GM19328 (cell line): ENCODE results near the gene CAVIN1.
"Not testable (repeated sequence)": the region's sequence is repeated elsewhere in the genome, so short reads cannot be mapped to it uniquely, and the experiment has no call there.

ENCODE experiments used
- ATAC-seq: cut with Tn5 transposase; IDR thresholded peaks from one replicate; pipeline ENCODE4 v1.9.1; 2021; ENCODE audit warnings: mild to moderate bottlenecking, moderate library complexity; ENCODE audit not compliant: unreplicated experiment

CAVIN1 gene

DNA sequence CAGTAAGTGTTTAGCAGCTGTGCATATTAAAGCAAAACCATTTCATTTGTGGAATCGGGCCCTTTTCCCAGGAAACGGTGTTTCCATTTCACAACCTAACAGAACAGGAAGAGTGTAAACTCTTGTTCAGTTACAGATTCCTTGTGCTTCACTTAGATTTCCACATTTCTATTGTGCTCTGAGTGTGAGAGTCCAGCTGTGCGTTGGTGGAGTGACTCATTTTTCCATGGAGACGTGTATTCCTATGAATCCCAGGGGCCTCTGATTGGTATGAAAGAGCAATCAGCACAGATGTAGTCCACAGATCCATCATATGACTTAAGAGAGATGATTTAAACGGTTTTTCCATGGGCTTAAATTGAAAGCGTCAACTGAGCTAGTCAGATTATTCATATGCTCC is 13.3 kb upstream of the CAVIN1 start:
- no peak for ATAC-seq

DNA sequence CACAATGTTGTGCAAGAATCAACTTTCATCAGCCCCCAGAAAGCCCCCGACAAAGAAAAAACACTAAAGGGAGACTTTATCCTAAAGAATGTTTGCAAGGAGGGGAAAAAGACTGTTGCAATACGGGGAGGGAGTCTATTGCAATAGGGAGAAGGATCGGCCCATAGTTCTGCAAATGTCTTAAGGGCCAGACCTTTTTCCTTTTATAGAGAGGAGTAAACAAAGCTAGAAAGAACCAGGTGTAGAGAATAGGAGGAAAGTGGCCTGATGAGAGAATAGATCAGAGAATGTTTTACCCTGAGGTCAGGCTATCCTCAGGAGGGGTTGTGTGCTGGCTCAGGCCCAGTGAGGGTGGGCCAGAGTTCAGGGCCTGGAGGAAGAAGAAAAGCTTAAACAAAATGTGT is 8.7 kb upstream of the CAVIN1 start:
- ATAC-seq: no peak

DNA sequence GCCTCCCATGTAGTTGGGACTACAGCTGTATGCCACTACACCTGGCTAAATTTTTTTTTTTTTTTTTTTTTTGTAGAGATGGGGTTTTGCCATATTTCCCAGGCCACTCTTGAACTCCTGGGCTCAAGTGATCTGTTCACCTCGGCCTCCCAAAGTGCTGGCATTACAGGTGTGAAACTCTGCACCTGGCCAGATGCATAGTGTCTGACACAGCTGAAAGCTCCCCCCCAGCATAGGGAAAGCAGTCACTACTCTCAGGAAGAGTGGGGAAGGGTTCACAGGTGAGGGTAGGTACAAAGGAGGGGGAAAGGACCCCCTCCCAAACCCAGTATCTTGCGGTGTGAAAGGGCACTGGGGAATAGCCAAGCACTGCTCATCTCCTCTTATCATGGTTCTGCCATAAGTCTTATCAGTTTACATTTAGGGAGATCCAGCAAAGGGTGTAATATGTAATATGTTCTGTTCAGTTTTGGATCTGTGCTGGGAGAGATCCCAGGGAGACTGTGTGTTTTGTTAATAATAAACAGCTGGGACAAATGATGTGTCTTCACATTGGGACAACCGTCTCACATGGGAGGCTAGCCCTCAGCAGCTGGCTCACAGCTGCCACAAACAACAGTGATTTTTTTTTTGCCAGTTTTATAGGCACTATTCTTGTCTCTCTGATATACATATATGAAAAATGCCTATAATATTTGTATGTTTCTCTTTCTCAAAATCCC is 6.8 kb upstream of the CAVIN1 start:
- ATAC-seq: no peak

DNA sequence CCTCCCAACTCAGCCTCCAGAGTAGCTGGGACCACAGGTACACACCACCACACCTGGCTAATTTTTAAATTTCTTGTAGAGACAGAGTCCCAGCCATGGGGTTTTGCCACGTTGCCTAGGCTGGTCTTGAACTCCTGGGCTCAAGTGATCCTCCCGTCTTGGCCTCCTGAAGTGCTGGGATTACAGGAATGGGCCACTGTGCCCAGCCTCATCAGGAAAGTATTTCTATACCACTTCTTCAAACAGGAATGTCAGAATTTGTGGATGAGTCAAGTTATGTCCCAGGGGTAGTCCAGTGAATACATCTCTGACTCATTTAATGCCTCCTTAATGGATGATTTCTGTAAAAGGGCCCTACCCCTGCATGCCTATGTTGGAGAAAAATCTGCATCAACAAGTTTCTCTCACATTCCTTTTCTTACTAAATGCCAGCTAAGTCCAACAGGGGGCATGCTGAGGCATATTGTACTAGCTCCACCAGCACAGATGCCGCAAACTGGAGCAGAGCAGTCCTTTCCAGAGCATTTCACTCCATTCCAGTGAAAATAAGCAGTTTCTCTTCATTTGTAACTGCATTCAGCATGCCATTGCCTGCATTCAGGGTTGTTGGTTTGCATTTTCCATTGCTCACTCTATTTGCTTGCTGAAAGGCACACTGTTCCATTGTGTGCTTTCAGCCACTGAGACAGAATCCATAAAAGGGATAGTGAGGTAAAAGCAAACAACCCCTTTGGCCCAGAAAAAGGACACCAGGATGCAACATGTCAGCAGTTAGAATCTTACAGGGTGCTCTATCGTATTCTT is 5.3 kb upstream of the CAVIN1 start:
- no peak for ATAC-seq

DNA sequence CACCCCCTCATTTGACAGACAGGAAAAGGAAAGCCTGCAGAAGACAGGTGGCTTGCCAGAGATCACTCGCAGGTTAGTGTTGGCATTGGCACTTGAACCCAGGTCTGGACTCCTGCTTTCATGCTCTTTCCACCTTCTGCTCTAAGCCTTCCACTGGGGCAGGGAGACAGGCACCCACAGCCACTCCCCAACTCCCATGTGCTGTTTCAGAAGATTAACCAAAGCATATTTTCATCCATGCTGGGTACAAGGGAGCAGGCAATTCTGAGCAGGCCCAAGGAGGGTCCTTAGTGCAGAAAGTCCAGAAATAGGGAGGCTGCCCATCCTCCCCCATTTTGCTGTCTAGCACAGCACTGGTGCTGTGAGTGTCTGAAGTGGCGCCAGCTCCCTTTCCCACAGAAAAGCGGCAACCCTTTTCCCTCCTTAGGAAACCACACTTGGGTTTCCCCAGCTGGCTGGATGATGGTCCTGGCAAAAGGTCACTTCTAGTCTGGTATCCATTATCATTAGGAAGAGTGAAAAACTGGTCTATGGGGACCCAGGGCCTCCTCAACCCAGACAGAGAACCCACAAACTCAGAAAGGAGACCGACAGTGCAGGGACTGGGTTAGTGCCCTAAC is 2.0 kb upstream of the CAVIN1 start:
- ATAC-seq: no peak

DNA sequence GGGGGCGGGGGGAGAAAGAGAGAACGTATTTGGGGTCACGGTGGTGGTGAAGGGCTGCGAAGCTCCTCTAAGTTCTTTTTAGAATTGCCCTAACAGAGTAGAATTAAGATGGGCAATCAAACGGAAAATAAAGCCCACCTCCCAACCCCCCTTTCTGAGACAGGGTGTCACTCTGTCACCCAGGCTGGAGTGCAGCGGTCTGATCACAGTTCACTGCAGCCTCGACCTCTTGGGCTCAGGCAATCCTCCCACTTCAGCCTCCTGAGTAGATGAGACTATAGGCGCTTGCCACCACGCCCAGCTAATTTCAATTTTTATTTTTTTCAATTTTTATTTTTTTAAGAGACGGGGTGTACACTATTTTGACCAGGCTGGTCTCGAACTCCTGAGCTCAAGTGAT is 710 bp upstream of the CAVIN1 start:
- no peak for ATAC-seq

DNA sequence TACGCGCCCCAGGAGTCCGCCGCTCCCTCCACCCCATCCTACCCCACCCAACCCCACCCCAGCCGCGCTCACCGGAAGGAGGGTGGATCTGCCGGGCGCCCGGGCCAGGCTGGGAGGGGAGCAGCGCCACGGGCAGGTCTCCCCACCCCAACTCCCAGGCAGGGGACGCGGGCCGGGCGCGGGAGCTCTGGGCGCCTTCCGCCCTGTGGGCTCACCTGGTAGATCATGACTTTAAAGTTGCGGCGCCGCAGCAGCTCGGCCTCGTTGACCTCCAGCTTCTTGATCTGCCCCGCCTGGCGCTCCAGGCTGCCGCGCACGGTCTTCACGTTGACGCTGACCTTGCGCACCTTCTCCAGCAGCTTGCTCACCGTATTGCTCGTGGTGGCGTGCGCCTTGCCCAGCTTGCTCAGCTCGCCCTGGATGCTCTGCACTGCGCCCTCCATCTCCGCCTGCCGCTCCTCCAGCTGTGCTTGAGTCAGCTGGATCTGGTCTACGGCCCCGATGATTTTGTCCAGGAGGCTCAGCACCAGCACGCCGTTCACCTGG is 571 bp downstream of the CAVIN1 start:
- no peak for ATAC-seq

DNA sequence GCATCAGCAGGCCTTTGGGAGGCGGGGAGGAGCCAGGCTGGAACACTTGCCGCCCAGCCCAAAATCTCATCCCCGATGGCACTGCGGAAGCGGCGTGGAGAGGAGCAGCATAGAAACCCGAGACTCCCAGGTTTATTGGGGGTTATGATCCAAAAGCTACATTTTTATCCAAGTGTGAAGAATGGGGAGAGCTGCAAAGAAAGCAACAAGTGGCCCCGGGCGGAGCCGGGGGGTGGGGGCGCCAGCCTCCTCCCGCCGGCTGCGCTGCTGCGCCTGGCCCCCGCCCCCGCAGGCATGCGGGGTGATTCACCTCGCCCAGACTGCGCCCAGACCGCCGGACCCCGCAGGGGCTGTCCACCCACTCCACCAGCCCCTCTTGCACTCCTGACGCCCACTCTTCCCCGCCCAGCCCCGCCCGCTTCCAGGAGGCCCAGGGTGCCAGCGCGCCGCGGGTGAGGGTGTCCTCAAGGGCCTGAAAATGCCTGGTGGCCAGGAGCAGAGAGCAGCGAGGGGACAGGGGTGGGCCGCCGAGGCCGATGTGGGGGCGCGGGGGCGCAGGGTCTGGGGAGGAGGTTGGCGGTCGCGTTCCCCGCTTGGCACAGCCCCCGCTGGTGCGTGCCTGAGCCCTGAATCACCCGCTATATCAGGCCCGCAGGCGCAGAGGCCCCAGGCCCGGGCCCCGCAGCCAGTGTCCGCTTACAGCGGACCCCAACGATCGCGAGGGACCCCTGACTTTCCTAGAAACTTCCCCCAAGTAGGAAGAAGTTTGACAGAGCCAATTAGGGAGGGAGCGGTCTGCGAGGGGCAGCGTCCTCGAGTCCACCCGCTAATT is 1.3 kb downstream of the CAVIN1 start:
- ATAC-seq: no peak

DNA sequence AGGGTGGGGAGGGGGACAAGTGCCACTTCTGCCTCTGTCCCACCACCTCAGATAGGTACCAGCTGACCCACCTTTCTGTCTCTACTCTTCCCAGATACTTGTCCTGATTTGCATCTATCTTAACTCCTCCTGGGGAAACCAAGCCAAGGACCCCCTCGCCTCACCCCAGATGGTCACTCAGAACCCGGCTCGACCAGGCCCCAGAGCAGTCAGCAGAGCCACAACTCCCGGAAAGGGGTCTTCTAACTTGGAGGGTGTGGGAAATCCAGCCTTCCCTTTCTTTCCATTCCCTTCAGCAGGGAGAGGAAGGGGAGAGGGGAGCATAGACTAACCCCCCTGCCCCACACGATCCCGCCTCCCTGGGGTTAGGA is 1.9 kb downstream of the CAVIN1 start:
- ATAC-seq: no peak

DNA sequence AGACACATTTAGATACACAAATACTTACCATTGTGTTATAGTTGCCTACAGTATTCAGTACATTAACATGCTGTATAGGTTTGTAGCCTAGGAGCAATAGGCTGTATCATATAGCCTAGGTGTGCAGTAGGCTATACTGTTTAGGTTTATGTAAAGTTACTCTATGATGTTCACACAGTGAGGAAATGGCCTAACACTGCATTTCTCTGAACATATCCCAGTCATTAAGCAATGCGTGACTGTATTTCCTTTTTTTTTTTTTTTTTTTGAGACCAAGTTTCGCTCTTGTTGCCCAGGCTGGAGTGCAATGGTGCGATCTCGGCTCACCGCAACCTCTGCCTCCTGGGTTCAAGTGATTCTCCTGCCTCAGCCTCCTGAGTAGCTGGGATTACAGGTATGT is 5.1 kb downstream of the CAVIN1 start:
- ATAC-seq: not testable (repeated sequence)

DNA sequence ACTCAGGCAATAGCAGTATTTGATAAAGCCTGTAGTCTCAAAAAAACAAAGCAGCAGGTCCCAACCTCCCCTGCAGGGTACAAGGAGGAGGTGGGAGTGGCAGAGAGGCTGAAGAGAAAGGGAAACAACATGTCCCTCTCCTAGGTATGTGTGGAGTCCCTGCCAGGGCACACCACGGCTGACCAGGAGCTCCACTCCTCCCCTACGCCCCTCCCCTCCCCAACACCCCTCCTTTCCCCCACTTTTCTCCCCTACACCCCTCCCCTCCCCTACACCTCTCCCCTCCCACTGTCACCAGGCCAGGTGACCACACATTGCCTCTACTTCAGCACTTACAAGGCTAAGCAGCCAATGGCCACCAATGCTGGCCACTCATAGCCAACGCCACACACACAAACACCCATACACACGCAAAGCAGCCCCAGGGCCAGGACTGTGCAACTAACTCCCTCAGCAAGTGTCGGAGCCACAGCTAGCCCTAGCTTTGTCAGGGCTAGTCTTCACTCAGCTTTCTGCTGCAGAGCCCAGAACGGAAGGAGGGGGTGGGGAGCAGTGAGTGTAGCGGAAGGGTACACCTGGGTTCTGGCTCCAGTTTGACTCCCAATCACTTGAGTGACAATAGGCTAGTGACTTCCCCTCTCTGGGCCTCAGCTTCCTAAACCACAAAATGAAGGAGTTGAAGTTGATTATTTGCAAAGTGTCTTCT is 8.2 kb downstream of the CAVIN1 start:
- no peak for ATAC-seq

DNA sequence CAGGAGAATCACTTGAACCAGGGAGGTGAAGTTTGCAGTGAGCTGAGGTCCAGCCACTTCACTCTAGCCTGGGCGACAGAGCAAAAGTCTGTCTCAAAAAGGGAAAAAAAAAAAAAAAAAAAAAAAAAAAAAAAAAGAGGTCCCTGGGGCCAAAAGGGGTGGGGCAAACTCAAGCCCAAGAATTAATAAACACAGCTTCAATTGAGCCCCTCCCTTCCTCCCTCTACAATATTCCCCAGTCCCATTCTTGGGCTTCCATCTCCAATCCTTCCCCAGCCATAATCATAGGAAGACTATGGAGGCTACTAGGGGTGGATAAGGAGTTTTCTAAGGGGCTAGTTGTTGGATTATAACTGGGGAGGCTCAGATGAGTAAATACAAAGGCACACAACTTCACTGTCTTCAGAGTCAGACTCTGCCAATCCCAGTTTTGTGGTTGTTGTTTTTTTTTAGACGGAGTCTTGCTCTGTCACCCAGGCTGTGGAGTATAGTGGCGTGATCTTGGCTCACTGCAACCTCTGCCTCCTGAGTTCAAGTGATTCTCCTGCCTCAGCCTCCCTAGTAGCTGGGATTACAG is 9.5 kb downstream of the CAVIN1 start:
- no peak for ATAC-seq

DNA sequence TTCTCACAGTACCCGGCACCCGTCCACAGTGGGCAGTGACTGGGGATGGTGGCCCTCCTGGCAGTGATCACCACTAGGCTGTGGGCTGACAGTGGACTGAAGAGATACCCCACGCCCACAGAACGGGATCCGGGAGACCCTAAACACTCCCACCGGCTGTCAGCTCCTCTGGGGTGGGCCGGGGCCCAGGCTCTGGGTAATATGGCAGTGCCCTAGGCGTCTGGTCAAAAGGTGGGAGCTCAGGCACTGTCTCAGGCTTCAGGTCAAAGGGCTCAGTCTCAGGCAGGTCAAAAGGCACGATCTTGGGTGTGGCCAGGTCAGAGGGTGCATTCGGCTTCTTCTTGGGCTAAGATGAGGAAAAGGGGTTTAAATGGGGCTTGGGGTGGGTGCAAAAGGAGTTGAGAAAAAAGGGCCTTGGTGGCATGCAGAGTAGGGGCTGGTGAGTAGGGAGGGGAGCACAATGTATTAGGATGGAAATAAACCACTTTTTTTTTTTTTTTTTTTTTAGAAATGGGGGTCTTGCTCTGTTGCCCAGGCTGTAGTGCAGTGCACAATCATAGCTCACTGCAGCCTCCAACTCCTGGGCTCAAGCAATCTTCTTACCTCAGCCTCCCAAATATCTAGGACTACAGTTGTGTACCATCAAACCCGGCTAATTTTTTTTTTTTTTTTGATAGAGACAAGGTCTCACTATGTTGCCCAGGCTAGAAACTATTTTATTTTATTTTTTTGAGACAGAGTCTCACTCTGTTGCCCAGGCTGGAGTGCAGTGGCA is 11.0 kb downstream of the CAVIN1 start:
- ATAC-seq: no peak

DNA sequence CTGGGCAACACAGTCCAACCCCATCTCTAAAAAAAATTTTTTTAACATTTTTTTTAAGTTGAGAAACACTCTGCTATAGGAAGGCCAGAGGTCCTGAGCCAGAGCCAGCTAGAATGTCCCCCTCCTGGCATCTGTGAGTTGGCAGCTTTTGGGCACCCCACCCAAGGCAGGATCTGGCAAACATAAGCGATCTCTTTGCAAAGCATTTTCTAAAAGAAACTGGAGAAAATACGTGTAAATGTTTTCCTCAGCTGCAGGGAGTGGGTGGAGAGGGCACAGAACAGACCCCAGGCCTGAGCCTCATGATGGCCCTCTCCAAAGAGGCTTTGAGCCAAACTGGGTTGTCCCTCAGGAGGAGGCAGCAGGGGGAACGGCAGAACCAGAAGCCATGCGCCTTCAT is 11.7 kb downstream of the CAVIN1 start:
- no peak for ATAC-seq

DNA sequence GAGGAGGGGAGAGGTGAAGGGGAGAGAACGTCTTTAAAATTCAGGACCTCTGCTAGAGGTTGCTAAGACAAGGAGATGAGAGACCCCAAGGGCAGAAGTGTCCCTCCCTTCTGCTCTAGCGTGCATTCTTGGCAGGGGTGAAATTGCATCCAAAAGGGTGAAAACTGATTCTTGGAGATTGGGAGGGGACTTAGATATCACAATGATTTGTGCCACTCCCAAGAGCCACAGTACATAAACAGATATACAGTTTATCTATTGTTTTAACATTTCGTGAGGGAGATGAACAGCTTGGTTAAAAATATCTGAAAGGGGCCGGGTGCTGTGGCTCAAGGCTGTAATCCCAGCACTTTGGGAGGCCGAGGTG is 12.8 kb downstream of the CAVIN1 start:
- no peak for ATAC-seq

DNA sequence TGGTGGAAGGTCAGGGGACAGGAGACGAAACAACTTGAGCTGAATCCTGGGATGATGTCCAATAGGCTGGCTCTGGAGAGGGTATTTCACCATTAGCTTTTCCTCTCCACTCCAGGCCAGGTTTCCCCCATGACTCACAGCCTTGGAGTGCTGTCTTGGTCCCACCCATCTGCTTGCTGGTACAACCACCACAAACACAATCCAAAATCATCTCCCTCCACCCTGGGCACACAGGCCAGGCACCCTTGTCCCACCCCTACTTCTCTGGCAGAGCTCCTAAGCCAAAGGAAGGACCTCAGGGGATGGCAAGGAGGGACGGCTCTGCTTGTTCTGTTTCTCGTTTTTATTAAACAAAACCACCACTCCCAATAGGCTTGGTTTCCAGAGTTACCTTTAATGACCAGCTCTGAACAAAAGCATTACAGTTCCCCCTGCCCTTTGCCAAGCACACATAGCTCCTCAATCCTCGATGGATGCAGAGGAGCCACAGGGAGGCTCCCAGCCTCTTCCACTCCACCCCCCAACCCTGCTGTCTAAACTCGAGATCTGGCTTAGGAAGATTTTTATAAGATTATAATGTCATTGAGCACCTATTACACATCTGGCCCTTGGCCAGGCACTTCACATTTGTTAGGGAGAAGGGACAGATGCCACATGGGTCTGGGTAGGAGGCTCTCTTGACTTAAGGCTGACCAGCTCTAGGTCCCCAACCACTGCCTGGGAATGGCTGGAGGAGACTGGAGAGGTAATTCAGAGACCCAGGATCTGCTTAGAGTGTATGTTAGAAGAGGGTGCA is 13.3 kb downstream of the CAVIN1 start:
- no peak for ATAC-seq

DNA sequence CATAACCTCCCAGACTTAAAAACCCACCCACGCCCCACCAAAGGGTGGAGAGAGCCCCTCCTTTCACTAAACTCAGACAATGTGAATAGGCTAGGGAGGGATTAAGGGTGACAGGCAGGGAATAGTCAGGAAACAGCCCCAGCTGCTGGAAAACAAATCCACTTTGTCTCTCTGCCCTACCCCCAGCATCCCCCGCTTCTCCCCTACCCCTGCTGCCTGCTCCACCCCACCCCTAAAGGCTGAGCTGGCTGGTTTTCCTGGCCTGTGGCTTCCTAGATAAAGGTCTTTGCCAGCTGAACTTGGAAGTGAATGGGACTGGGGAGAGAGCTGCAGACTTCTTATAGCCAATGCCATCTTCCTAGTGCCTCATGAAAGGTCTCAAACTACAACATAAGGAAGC is 15.0 kb downstream of the CAVIN1 start:
- ATAC-seq: no peak

DNA sequence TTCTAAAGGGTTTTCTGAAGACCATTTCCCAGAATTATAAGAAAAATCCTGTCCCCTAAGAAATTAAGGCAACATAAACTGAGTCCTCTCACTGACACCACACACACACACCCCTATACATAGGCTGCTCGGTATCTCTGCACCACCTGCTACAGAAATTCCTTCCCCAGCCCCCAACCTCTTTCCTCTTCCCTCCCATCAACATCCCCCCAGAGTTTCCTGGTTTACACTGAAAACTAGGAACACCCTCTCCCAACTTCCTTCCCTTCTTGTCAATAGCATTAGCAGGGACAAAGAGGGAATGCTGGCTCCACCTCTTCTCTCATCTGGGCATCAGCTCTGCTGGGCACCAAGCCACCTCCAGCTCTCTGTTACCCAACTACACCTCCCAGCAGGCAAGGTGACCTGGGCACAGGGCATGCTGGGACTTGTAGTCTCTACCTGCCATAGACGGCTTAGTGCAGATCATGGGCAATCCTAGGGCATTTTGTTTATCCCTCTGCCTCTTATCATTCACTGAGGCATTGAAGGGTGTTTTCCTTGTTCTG is 15.7 kb downstream of the CAVIN1 start:
- no peak for ATAC-seq
